ENCODE measurements around the gene SULT2B1.

Gene SULT2B1

GRCh38 chr19:48540110-48540509 is 11.9 kb upstream of the SULT2B1 start:
- TF ChIP-seq POLR2A (IDR thresholded peaks at IDR 0.05; ENCODE audit: low read length) (no peak), GATA1 (IDR thresholded peaks at IDR 0.05; ENCODE audit: low read depth, low read length) (no peak)
- no peak for DNase-seq

- TF ChIP-seq GATA1 (IDR thresholded peaks at IDR 0.05; ENCODE audit: low read depth, low read length) (no peak), POLR2A (IDR thresholded peaks at IDR 0.05; ENCODE audit: low read length) (no peak)
- no peak for DNase-seq
Measured at GRCh38 chr19:48541813-48542212, 10.2 kb upstream of the SULT2B1 start.

- no peak for DNase-seq
- TF ChIP-seq POLR2A (IDR thresholded peaks at IDR 0.05; ENCODE audit: low read length) (no peak), GATA1 (IDR thresholded peaks at IDR 0.05; ENCODE audit: low read depth, low read length) (no peak)
Measured at GRCh38 chr19:48543121-48543710, 8.8 kb upstream of the SULT2B1 start.

DNA sequence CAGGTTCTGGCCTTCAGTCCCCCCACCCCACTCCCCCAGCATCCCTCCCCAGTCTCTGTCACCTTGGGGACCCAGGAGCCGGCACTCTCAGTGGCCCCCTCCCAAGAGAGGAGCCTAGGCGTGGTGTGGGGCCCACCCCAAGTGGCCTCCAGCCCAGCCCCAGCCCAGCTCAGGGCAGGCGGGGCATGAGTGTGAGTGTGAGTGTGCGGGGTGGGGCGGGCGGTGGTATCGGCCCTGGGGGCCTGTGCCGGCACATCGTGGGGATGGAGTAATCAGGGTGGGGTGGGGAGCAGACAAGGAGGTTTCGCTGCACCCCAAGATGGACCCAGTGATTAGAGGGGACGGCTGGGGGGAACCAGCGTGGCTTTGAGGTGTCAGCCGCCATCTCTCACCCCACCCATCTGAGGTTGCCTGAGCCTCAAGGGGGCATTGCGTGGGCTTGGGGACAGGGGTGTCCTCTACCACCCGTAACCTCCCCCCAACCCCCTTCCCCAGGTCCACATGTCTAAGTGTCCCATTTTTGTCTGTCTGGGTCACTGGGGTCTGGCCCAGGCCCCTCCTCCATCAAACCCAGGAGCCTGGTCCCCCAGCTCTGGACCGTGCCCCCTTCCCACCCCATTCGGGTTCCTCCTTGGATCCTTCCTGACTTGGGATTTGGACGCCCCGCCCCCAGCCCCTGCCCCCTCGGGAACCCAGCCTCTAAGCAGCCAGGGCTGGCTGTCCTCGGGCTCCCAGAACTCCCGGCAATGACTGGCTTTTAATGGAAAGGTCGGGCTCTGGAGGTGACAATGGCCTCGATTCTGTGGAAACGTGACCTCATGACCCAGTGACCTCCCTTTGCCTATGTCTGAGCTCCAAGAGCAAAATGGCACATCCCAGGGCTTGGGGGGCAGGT is 6.9 kb upstream of the SULT2B1 start:
- peak in 1 of 2 experiments; percentile 56 for DNase-seq
- no peak for TF ChIP-seq POLR2A (IDR thresholded peaks at IDR 0.05; ENCODE audit: low read length)
- no peak for TF ChIP-seq GATA1 (IDR thresholded peaks at IDR 0.05; ENCODE audit: low read depth, low read length)

DNA sequence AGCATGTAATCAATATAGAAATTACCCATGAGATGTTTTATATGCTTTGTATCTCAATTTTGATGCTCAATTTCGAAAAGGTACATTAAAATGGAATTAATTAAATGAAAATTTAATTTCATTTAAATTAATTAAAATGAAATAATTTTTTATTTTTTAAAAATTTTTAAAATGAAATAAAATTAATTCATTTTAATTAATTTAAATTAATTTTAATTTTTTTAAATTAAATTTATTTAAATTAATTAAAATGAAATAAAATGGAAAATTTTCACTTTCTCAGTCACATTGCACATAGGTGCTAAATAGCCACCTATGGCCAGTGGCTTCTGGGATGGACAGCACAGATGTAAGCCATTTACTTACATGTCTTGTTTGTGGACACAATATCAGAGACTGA is 4.2 kb upstream of the SULT2B1 start:
- no peak for DNase-seq
- no peak for TF ChIP-seq POLR2A (IDR thresholded peaks at IDR 0.05; ENCODE audit: low read length)
- no peak for TF ChIP-seq GATA1 (IDR thresholded peaks at IDR 0.05; ENCODE audit: low read depth, low read length)

DNA sequence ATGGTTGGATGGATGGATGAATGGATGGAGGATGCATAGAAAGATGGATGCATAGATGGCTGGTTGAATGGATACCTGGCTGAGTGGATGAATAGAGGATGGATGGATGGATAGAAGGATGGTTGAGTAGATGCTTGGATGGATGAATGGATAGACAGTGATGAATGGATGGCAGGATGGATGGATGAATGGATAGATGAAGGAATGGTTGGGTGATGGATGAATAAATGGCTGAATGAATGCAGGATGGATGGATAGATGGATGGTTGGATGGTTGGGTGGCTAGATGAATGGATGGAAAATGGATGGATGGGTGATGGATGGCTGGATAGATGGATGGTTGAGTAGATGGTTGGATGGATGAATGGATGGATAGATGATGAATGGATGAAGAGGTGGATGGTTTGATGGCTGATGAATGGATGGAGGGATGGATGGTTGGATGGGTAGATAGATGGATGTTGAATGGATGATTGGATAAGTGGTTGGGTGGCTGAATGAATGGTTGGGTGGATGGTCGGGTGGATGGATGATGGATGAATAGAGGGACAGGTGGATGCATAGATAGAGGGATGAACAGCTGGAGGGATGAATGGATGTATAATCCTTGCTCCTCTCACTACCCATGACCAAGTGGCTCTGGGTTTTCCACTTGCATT is 3.6 kb upstream of the SULT2B1 start:
- no peak for DNase-seq
- TF ChIP-seq POLR2A (IDR thresholded peaks at IDR 0.05; ENCODE audit: low read length) (no peak), GATA1 (IDR thresholded peaks at IDR 0.05; ENCODE audit: low read depth, low read length) (no peak)

GRCh38 chr19:48549380-48549779 is 2.6 kb upstream of the SULT2B1 start:
- no peak for TF ChIP-seq POLR2A (IDR thresholded peaks at IDR 0.05; ENCODE audit: low read length)
- TF ChIP-seq GATA1 (IDR thresholded peaks at IDR 0.05; ENCODE audit: low read depth, low read length): no peak
- DNase-seq: no peak

- DNase-seq: no peak
- no peak for TF ChIP-seq POLR2A (IDR thresholded peaks at IDR 0.05; ENCODE audit: low read length)
- TF ChIP-seq GATA1 (IDR thresholded peaks at IDR 0.05; ENCODE audit: low read depth, low read length): no peak
Measured at GRCh38 chr19:48552406-48553322, 692 bp downstream of the SULT2B1 start.

DNA sequence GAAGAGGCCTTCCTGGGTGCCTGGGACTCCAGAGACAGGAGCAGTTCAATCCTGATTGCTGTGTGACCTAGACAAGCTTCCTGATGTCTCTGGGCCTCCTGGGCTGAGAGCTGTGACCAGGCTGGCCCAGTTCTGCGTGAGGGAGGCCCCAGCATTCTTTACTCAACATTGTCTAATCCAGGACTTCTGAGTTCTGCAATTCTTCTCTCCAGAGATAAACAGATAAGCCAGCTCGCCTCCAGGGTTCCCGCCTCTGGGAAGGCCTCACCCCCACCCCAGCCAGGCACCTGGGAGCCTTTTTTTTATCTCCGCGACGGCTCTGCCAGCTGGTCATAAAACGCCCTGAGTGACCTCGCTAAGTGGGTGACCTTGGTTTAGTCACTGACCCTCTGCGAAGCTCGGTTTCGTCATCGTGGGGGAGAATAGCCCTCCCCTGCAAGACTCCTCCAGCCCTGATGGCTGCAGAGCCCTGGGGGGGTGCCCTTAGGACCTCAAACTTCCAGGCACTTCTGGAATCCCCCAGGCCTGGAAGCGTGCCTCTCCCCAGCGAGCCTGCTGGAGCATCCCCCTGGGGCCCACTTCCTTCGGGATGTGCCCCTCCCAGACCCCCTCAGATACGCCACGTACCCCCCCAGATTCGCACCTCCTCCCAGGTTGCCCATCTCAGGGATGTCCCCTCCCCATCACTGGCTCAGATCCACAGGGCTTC is 1.9 kb downstream of the SULT2B1 start:
- TF ChIP-seq GATA1 (IDR thresholded peaks at IDR 0.05; ENCODE audit: low read depth, low read length) (no peak), POLR2A (IDR thresholded peaks at IDR 0.05; ENCODE audit: low read length) (no peak)
- DNase-seq: no peak

- DNase-seq: no peak
- TF ChIP-seq POLR2A (IDR thresholded peaks at IDR 0.05; ENCODE audit: low read length): no peak
- no peak for TF ChIP-seq GATA1 (IDR thresholded peaks at IDR 0.05; ENCODE audit: low read depth, low read length)
Measured at GRCh38 chr19:48554385-48555091, 2.6 kb downstream of the SULT2B1 start.

DNA sequence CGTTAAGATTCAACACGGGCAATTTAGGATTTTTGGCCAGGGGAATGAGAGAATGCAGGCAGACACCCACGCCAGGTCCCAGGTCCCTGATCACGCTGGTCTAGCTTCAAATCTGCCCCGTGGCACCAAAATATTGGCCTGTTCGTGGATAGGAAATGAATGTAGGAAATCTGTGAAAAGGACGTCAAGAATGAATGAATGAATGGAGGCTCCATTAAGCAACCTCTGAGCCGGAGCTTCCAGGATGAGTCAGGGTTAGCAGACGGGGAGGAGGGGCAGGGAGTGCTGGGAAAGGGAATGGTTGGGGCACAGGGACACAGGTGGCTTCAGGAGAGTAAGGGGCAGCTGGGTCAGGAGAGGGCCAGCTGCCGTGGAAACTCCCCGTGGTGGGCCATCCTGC is 4.2 kb downstream of the SULT2B1 start:
- TF ChIP-seq POLR2A (IDR thresholded peaks at IDR 0.05; ENCODE audit: low read length) (no peak), GATA1 (IDR thresholded peaks at IDR 0.05; ENCODE audit: low read depth, low read length) (no peak)
- no peak for DNase-seq

- no peak for DNase-seq
- no peak for TF ChIP-seq POLR2A (IDR thresholded peaks at IDR 0.05; ENCODE audit: low read length)
- TF ChIP-seq GATA1 (IDR thresholded peaks at IDR 0.05; ENCODE audit: low read depth, low read length): no peak
Measured at GRCh38 chr19:48556825-48557224, 4.9 kb downstream of the SULT2B1 start.

Measured in erythroblast (primary cell).